GM23248 (cell line): ENCODE results near the gene LRRC7.

Experiments used
- EZH2 ChIP-seq: fragments of 200-600 bp; sonication (generic); IDR thresholded peaks from 2 replicates; pipeline ENCODE4 v1.6.1; 2018; ENCODE audit warnings: antibody characterized with exemption, mild to moderate bottlenecking; ENCODE audit not compliant: insufficient read depth, poor library complexity, severe bottlenecking
- EZH2phosphoT487 ChIP-seq: fragments of 200-600 bp; sonication (generic); IDR thresholded peaks from 2 replicates; pipeline ENCODE4 v1.6.1; 2018; ENCODE audit warnings: antibody characterized with exemption, moderate library complexity, mild to moderate bottlenecking, low read depth; ENCODE audit not compliant: insufficient read depth

GRCh38 chr1:69645477-69645876, 77.8 kb downstream of the LRRC7 start:
- TF ChIP-seq EZH2 = no peak
- no peak for TF ChIP-seq EZH2phosphoT487
